Spinal cord (tissue), 10 donors: ENCODE measurements around the gene GTF2E1. TPM values are rescaled to one million over a fixed set of nuclear protein-coding genes. Genes with fewer than 3 reads are reported as not detected.
"Not testable (repeated sequence)": the region's sequence is repeated elsewhere in the genome, so short reads cannot be mapped to it uniquely, and the experiment has no call there.

ENCODE experiments used
- DNase-seq, 6 donors: peaks; one replicate each; pipeline versions ENCODE4 v3.0.0 to v3.0.0-alpha.2; 2013 to 2015; ENCODE audit warnings: low spot score in 6 of 6, low read depth in 4 of 6
- H3K27ac ChIP-seq: one replicate; pipeline ENCODE4 v1.5.1; 2013; ENCODE audit warnings: low read depth, low read length, control low read depth
- H3K27me3 ChIP-seq: one replicate; pipeline ENCODE4 v1.6.1; 2013; ENCODE audit warnings: low read length; ENCODE audit not compliant: control insufficient read depth, insufficient read depth
- H3K36me3 ChIP-seq: one replicate; pipeline ENCODE4 v1.6.1; 2013; ENCODE audit warnings: low read length; ENCODE audit not compliant: control insufficient read depth, insufficient read depth
- H3K4me1 ChIP-seq: one replicate; pipeline ENCODE4 v1.6.1; 2013; ENCODE audit warnings: low read length; ENCODE audit not compliant: control insufficient read depth, insufficient read depth
- H3K4me3 ChIP-seq: one replicate; pipeline ENCODE4 v1.5.1; 2013; ENCODE audit warnings: low read depth, low read length, control low read depth
- H3K9me3 ChIP-seq: one replicate; pipeline ENCODE4 v1.6.1; 2013; ENCODE audit warnings: low read length; ENCODE audit not compliant: control insufficient read depth, insufficient read depth
- WGBS: methylation state at CpG from one replicate; pipeline ENCODE4 v1.1.5; 2013; ENCODE audit warnings: missing lambda C conversion rate; ENCODE audit not compliant: insufficient coverage; 5-methylcytosine and 5-hydroxymethylcytosine counted together
- polyA plus RNA-seq, 2 donors: library from polyadenylated mRNA; unstranded; fragments of 120-200 nt; gene quantifications; one replicate each; pipeline ENCODE4 v1.2.1, GENCODE V29; 2013; ENCODE audit not compliant: insufficient read length in 2 of 2
- total RNA-seq, 2 donors: library from RNA; depleted of rRNA in 1 of 2; stranded (reverse); fragments of 120-200 nt in 1 of 2; fragments of >200 nt in 1 of 2; gene quantifications; one replicate each; pipeline versions ENCODE4 v1.2.3 to v1.2.4, GENCODE V29; 2013 to 2014
- donor health status: healthy.

Gene GTF2E1
- total and polyA plus RNA-seq, 4 donors: 9.9 to 17.9 (median 13.2) TPM

DNA sequence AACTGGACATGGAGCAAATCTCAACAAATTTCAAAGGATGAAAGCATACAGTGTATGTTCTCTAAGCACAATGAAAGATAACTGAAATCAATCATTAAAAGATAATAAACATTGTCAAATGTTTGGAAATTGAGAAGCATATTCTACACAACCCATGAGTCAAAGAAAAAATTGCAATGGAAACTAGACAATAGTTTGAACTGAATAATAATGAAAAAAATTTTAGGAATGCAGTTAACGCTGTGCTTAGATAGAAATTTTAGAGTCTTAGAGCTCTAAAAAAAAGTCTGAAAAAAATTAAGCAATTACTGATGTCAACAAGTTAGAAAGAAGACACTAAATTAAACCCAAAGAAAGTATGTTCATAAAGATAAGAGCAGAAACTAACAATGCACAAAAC, 15.8 kb upstream of the GTF2E1 start:
- no peak for DNase-seq
- Histone ChIP-seq H3K4me3 (no peak overlapping the region), H3K36me3 (peaks cover 2% of the 10 kb centered on the region), H3K4me1 (no peaks in the 10 kb centered on the region), H3K27me3 (no peaks in the 10 kb centered on the region), H3K27ac (no peak overlapping the region), H3K9me3 (no peaks in the 10 kb centered on the region)
- no CpG with 5 or more reads among the region's 1 CpG for WGBS

DNA sequence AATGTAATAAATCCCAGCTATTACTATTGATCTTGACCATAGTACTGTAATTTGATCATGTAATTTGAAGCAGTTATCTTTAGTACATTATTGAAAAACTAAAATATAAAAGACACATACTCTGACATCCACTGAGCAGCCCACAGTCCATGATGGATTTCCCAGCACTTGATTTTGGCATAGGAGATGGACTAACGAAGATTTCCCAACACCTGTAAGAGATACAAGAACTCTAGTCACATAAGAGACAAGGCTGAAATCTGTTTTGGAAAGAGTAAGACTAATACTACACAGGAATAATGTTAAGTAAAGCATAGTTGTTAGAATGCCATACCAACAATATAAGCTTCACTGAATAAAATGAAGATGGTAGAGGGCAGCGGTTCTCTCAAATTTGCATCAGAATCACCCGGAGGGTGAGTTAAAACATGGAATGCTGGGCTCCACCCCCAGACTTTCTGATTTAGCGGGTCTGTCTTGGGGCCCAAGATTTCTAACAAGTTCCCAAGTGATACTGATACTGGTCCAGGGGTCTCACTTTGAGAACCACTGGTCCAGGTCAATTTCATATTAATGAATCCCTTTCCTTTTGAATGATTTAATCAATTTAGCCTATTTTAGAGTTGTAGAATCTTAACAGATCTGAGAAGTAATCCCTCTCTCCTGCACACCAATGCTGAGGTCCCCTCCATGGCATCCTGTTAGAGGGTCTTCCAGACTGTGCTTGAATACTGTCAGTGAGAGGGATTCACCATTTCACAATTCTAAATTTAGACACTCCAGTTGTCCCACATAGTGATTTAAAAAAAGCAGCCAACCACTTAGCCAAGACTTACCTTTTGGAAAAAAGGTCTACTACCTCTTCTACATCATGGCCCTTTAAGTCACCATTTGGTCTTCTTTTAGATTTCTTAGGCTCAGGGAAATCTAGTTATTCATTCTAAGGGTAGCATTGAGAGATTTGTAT, 11.7 kb upstream of the GTF2E1 start:
- Histone ChIP-seq H3K4me3 (no peak overlapping the region), H3K36me3 (peaks cover 2% of the 10 kb centered on the region), H3K27me3 (no peaks in the 10 kb centered on the region), H3K27ac (no peak overlapping the region), H3K4me1 (no peaks in the 10 kb centered on the region), H3K9me3 (peaks cover 1% of the 10 kb centered on the region)
- 86% methylated on average over 2 of the region's 4 CpGs for WGBS
- no peak for DNase-seq

DNA sequence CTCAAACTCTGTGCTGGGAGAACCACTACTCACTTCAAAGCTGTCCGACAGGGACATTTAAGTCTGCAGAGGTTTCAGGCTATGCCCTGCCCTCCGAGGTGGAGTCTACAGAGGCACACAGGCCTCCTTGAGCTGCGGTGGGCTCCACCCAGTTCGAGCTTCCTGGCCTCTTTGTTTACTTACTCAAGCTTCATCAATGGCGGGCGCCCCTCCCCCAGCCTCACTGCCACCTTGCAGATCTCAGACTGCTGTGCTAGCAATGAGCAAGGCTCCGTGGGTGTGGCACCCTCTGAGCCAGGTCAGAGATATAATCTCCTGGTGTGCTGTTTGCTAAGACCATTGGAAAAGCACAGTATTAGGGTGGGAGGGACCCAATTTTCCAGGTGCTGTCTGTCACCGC, 4.5 kb upstream of the GTF2E1 start:
- H3K36me3 ChIP-seq, H3K9me3 ChIP-seq, H3K27me3 ChIP-seq, H3K4me3 ChIP-seq, DNase-seq, H3K4me1 ChIP-seq, H3K27ac ChIP-seq: not testable (repeated sequence)
- 91% methylated on average over 7 of the region's 8 CpGs for WGBS

DNA sequence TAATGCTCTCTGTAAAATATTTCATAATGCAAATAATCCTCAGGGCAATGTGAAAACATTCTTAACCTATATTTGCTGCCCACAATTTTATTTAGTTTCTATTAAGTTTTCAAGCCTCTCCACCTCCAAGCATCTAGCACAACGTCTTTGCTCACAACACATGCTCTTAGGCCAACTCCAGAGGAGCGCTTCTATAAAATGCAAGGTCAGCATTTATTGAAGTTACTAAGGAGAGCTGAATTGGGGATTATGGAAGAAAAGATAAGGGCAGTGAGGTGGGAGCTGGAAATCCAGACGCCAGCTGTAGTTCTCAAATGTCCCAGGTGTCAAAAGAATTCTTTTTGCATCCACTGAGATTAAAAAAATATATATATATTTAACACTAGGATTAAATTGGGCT, 1.2 kb upstream of the GTF2E1 start:
- no CpG with 5 or more reads among the region's 3 CpGs for WGBS
- no peak overlapping the region for H3K27ac ChIP-seq
- H3K27me3 ChIP-seq: no peaks in the 10 kb centered on the region
- peaks cover 5% of the 10 kb centered on the region for H3K9me3 ChIP-seq
- H3K4me1 ChIP-seq: peaks cover 5% of the 10 kb centered on the region
- peaks cover 4% of the 10 kb centered on the region for H3K36me3 ChIP-seq
- H3K4me3 ChIP-seq: peak overlapping the region; percentile 97
- DNase-seq: no peak

DNA sequence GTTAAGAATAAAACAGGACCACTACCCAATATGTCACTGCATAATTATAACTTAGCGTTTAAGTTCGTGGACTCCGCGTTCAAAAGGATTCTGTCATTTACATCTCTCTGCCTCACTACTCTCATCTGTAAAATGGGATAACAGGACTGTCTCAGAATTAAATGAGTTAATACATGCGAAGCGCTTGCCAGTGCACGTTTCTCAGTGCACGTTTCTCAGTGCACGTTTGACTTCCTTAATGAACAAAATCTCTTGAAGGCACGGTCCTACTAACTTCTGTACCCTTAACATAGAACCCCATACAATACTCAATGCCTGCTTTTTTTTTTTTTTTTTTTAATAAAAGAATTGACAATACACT, 727 bp upstream of the GTF2E1 start:
- Histone ChIP-seq H3K27ac (peak overlapping the region; percentile 97), H3K4me3 (peak overlapping the region; percentile 97), H3K4me1 (peaks cover 5% of the 10 kb centered on the region), H3K36me3 (peaks cover 4% of the 10 kb centered on the region), H3K9me3 (peaks cover 5% of the 10 kb centered on the region), H3K27me3 (no peaks in the 10 kb centered on the region)
- WGBS: 14% methylated on average over 8 of the region's 10 CpGs
- no peak for DNase-seq

DNA sequence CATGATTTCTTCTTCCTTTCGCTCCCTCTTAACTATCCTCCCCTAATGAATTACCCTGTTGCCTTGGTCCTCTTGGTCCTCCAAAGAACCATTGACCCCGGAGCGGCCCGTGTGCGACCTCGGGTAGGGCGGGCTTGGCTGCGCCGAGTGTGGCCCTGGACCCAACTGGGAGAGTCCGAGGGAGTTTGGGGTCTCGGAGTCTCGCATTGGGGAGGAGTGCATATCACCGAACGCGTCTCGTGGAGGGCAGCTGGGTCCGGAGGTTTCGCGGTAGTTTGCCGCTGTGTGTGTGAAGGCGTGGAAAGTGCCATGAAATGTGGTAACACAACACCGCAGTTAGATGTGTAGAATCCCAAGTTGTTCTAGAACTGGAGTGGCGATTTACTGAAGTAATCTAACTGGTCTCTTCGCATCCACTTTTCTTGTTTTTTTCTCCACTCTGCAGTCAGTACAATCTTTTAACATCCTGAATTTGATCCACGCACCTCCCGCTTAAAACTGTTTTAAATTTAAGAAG, 363 bp downstream of the GTF2E1 start:
- Histone ChIP-seq H3K27me3 (no peaks in the 10 kb centered on the region), H3K36me3 (peaks cover 3% of the 10 kb centered on the region), H3K9me3 (peaks cover 1% of the 10 kb centered on the region), H3K4me1 (peaks cover 5% of the 10 kb centered on the region), H3K4me3 (peak overlapping the region; percentile 97), H3K27ac (peak overlapping the region; percentile 97)
- no peak for DNase-seq
- 0% methylated on average over 22 of the region's 26 CpGs for WGBS

DNA sequence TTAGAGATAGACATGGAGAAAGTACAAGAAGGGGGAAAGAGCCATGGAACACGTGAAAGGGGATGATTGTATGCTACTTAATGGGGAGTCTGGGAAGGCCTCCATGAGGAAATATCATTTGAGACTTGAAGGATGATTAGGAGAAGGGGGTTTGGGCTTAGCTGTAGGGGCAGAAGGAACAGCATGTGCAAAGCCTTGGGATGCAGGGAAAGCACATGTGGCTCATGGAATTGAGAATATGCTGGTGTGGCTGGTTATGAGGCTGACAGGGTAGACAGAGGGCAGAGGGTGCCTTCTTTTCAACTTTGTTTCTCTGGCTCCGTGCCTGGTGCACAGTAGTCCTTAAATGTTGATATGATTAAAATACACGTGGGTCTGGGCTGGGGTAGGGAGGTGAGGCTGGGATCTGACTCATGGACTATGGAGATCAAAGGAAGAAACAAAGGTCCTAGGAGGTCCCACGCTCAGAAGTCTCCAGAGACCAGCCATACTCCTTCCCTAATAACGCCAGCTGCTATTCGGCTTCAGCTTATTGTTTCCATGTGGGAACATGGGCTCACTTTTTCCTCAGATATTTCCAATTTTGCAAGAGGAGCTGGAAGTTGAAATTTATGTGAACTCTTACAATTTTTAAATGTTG, 1.1 kb downstream of the GTF2E1 start:
- peak overlapping the region; percentile 97 for H3K4me3 ChIP-seq
- WGBS: 53% methylated on average over 3 of the region's 6 CpGs
- peaks cover 5% of the 10 kb centered on the region for H3K4me1 ChIP-seq
- no peak overlapping the region for H3K27ac ChIP-seq
- no peak for DNase-seq
- no peaks in the 10 kb centered on the region for H3K9me3 ChIP-seq
- H3K27me3 ChIP-seq: no peaks in the 10 kb centered on the region
- H3K36me3 ChIP-seq: no peaks in the 10 kb centered on the region

DNA sequence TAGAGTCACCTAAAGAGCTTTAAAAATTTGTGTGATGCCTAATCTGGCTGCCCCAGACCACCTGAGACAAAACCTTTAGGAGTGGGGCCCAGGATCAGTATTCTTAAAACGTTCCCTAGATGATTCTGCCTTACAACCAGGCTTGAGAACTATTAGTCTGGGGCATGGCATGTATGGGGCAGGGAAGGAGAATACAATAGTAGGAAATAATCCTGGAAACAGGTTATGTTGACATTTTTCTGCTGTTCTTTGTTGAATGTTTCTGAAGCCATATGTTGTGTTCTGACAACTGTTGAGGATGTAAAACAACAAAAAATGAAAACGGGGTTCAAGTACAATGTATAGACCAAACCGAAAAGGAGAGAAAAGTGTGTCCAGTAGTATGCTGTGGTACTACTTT, 2.9 kb downstream of the GTF2E1 start:
- no peaks in the 10 kb centered on the region for H3K9me3 ChIP-seq
- no peaks in the 10 kb centered on the region for H3K36me3 ChIP-seq
- peaks cover 5% of the 10 kb centered on the region for H3K4me1 ChIP-seq
- no peak overlapping the region for H3K4me3 ChIP-seq
- no peak overlapping the region for H3K27ac ChIP-seq
- no peak for DNase-seq
- 93% methylated on average over 3 of the region's 3 CpGs for WGBS
- no peaks in the 10 kb centered on the region for H3K27me3 ChIP-seq

DNA sequence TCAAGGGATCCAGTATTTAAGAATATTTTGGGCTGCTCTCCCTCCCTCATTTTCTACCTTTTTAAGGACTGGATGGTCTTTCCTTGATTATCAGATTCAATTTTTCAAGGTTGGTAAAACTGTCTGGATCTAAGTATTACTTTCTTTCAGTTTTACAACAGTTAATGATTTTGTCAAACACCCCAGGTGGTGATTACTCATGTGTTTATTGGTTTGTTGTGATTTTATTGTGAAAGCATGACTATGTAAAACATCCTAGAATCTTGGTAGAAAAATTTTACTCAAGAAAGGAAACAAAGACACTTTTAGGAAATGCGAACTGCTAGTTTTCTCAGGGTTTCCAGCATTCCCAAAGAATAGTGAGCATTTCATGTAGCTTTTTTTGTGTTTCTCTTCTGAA, 7.3 kb downstream of the GTF2E1 start:
- WGBS: no CpG with 5 or more reads among the region's 1 CpG
- no peak for DNase-seq
- H3K4me1 ChIP-seq: no peaks in the 10 kb centered on the region
- no peak overlapping the region for H3K27ac ChIP-seq
- H3K4me3 ChIP-seq: no peak overlapping the region
- H3K27me3 ChIP-seq: no peaks in the 10 kb centered on the region
- H3K36me3 ChIP-seq: no peaks in the 10 kb centered on the region
- no peaks in the 10 kb centered on the region for H3K9me3 ChIP-seq
